ENCODE results near the gene ABCC4. TPM values are rescaled to one million over a fixed set of nuclear protein-coding genes. Genes with fewer than 3 reads are reported as not detected.

Gene ABCC4
- total and polyA plus RNA-seq, 8 donors, result 0.80 to 8.7 (median 4.1) TPM

GRCh38 chr13:95058680-95059079 is 242.6 kb downstream of the ABCC4 start:
- H3K27me3 ChIP-seq, result no peaks in the 10 kb centered on the region
- WGBS, 2 donors, result 86 to 89% methylated on average over 7 of the region's 7 CpGs
- intact Hi-C loops (cut with DNase I), result no loop called here
- FAIRE-seq (no peak), DNase-seq (no peak), ATAC-seq (no peak)
- no peak overlapping the region for H3K27ac ChIP-seq
- H3K36me3 ChIP-seq, result no peaks in the 10 kb centered on the region
- H3K9me3 ChIP-seq, result no peaks in the 10 kb centered on the region
- no peak for TF ChIP-seq CTCF (IDR thresholded peaks at IDR 0.05)
- no peak overlapping the region for H3K4me3 ChIP-seq
- no peaks in the 10 kb centered on the region for H3K4me1 ChIP-seq

GRCh38 chr13:95056266-95056665 is 245.0 kb downstream of the ABCC4 start:
- FAIRE-seq (no peak), DNase-seq (no peak), ATAC-seq (no peak)
- no peaks in the 10 kb centered on the region for H3K4me1 ChIP-seq
- 65 to 78% methylated on average over 1 of the region's 1 CpG for WGBS, 2 donors
- no peaks in the 10 kb centered on the region for H3K27me3 ChIP-seq
- no peaks in the 10 kb centered on the region for H3K36me3 ChIP-seq
- no peak overlapping the region for H3K4me3 ChIP-seq
- H3K27ac ChIP-seq, result no peak overlapping the region
- no peak for TF ChIP-seq CTCF (IDR thresholded peaks at IDR 0.05)
- H3K9me3 ChIP-seq, result no peaks in the 10 kb centered on the region
- intact Hi-C loops (cut with DNase I), result no loop called here

GRCh38 chr13:95050800-95051615 is 250.2 kb downstream of the ABCC4 start:
- TF ChIP-seq CTCF (IDR thresholded peaks at IDR 0.05), result no peak
- intact Hi-C loops (cut with DNase I), result no loop called here
- no peaks in the 10 kb centered on the region for H3K4me1 ChIP-seq
- no peak for DNase-seq
- no peak overlapping the region for H3K27ac ChIP-seq
- H3K27me3 ChIP-seq, result no peaks in the 10 kb centered on the region
- no peaks in the 10 kb centered on the region for H3K9me3 ChIP-seq
- no peak for FAIRE-seq
- H3K36me3 ChIP-seq, result no peaks in the 10 kb centered on the region
- ATAC-seq, result no peak
- H3K4me3 ChIP-seq, result no peak overlapping the region
- 60 to 65% methylated on average over 3 of the region's 3 CpGs for WGBS, 2 donors

- WGBS, 2 donors, result 55 to 70% methylated on average over 1 of the region's 1 CpG
- no peak overlapping the region for H3K4me3 ChIP-seq
- no peak overlapping the region for H3K27ac ChIP-seq
- DNase-seq (no peak), ATAC-seq (no peak), FAIRE-seq (no peak)
- H3K36me3 ChIP-seq, result no peaks in the 10 kb centered on the region
- TF ChIP-seq CTCF (IDR thresholded peaks at IDR 0.05), result no peak
- intact Hi-C loops (cut with DNase I), result no loop called here
- no peaks in the 10 kb centered on the region for H3K9me3 ChIP-seq
- H3K4me1 ChIP-seq, result no peaks in the 10 kb centered on the region
- H3K27me3 ChIP-seq, result no peaks in the 10 kb centered on the region
These were observed 251.5 kb downstream of the ABCC4 start for GRCh38 chr13:95049772-95050171.

- Histone ChIP-seq H3K4me3 (no peak overlapping the region), H3K27me3 (no peaks in the 10 kb centered on the region), H3K36me3 (no peaks in the 10 kb centered on the region), H3K4me1 (no peaks in the 10 kb centered on the region), H3K9me3 (no peaks in the 10 kb centered on the region), H3K27ac (no peak overlapping the region)
- intact Hi-C loops (cut with DNase I), result no loop called here
- no peak for DNase-seq
- FAIRE-seq, result no peak
- 52 to 55% methylated on average over 4 of the region's 4 CpGs for WGBS, 2 donors
- ATAC-seq, result no peak
- TF ChIP-seq CTCF (IDR thresholded peaks at IDR 0.05), result no peak
These were observed 256.6 kb downstream of the ABCC4 start for GRCh38 chr13:95044452-95045205.
